GM18868 (cell line): ENCODE results near the gene SLC13A2.

Experiments used
- ATAC-seq: cut with Tn5 transposase; IDR thresholded peaks from one replicate; pipeline ENCODE4 v1.9.1; 2021; ENCODE audit warnings: mild to moderate bottlenecking, moderate library complexity; ENCODE audit not compliant: unreplicated experiment

The SLC13A2 gene

DNA sequence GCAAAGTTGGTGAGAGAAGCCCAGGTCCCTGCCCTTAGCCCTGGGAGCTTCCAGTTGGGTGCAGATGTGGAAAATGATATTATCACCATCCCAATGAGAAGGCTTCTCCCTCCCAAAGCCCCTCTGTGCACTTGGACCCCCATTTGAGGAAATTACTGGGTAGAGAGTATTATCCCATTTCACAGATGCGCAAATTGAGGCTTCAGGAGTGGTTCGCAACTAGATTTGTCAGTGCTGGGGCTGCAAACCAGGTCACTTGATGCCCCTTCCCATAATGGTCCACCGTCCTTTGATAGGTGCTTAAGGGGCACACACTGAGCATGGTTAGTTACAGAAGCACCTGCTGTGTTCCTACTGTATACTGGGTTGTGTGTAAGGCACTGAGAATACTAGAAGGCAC lies 18.4 kb downstream of the SLC13A2 start:
- no peak for ATAC-seq

DNA sequence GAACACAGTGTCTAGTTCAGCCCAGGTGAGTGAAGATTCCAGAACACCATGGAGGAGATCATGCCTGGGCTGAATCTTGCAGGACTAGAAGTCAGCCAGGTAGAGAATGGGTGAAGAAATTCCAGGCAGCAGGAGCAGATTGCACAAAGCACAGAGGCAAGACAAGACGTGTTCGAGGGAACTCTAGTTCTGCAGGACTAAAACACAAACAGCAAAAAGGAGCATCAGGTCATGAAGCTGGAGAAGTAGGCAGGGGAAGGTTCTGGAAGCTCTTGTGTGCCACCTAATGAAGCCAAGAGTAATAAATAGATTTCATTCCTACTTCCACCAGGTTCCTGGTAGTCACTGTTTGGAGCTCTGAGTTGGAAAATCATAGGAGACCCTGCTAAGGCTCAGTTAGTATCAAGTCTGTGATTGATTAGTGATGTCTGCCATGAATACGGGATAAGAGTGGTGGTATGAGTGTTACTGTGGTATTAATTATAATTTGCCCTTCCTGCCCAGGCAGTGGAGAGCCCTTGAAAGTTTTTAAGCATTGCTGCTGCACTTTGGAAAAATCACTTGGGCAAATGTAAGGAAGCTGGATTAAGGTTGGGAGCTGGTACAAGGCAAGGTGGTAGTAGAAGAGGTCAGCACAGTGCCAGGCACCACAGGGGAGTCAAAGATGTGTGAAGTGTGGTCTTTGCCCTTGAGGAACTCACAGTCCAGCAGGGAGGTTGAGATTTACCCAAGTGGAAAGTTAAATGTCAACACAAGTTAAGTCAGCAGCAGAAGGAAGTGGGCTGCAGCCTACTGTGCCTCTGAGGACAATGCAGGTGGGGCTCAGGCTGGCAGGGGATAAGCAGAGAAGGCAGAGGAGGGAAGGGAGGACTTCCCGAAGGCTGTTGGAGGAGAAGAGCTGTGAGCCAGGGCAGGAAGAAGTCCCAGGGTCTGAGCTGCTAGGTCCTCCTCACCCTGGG lies 19.2 kb downstream of the SLC13A2 start:
- ATAC-seq = no peak

DNA sequence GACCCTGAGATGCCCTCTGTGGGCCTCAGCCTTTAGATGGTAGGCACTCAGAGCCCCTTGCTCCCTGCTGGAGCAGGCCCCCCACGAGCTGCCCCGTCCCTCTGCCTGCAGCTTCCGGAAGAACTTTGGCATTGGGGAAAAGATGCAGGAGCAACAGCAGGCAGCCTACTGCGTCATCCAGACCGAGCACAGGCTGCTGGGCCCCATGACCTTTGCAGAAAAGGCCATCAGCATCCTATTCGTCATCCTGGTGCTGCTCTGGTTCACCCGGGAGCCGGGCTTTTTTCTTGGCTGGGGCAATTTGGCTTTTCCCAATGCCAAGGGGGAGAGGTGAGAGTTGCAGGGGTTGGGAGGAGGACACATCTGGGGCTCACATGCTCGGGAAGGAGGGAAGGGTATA lies 20.0 kb downstream of the SLC13A2 start:
- ATAC-seq = no peak

DNA sequence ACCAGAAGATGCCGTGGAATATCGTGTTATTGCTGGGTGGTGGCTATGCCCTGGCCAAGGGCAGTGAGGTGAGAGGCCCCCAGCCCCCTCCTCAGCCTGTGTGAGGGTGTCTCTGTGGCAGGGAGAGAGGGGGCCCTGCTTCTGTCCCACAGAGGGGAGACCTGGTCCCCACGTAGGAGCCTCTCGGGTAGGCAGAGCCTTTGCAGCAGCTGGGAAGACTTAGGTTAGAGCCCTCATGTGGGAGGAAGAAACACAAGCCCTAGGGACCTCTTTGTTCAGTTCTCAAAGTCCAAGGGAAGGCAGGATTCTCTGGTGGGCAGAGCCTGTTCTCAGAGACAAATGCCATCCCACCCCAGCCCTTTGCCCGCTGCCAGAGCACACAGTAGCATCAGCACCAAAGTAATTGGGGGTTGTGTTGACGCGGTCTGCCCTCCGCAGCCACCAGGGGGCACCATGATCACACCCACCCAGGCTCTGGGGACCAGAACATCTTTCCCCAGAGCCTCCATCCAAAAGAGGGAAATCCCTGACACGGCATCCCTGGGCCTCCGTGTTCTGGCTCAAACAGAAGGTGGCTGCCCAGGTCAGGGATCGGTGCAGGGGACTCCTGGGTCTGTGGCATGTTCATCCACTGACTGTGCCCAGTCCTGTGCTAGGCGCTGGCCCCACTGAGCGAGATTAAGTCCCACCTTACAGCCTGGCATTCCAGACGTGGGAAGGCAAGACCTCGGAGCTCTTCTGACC lies 21.2 kb downstream of the SLC13A2 start:
- ATAC-seq = peak; percentile 63

DNA sequence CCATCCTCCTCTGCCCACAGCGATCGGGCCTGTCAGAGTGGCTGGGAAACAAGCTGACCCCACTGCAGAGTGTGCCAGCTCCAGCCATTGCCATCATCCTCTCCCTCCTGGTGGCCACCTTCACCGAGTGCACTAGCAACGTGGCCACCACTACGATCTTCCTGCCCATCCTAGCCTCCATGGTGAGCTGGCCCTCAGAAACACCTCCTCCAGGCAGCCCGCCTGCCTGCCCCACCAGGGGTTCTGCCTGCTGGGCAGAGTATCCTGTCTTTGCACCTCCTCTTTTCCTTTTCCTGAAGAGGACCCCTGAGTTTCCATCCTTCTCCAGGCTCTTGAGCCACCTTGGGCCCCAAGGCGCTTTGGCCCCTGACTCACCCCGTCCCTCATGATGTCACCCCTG lies 22.2 kb downstream of the SLC13A2 start:
- no peak for ATAC-seq

DNA sequence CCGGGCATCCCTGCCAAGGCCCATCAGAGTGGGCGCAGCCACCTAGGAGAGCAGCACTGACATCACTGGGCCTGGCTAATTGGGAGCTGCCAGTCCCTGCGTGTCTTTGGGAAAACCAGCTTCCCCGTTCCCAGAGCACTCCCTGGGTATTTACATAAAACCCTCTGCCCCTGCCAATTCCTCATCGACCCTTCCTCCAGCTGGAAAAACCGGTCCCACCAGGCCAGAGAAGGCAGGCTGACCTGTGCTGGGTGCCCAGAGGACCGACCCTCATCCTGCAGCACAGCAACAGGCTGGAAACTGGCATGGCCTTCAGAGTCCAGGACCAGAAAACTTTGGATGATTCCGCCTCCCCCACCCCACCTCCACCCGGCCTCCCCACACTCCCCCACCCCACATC lies 24.5 kb downstream of the SLC13A2 start:
- ATAC-seq = no peak

DNA sequence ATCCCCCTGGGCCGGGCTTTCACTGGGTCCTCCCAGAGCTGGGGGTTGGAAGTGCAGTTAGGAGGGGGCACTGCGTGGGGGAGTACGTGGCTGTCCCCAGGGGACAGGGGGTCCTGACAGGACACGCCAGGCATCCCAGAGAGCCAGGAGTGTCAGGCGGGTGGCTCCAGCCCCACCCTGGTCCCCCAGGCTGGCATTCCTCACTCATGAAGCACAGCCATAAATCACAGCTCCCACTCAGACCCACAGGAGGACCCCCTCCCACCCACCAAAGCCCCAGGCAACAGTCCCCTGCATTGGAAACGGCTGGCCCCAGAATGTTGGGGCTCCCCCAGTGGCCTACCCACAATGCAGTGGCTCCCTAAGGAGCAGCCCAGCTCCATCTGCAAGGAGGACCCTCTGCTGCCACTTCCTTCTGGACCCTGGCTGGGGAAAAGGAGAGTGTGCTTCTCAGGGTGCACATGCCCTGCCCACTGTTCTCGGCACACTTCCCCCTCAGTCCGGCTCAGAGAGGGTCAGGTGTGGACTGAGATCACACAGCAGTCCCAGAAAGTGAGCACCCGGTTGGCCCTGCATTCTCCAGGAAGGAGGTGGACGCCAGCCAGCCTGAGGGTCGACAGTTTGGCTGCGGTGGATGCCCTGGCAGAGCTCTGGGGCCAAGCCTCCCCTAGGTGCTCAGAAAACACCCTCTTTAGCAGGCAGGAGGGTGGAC lies 25.4 kb downstream of the SLC13A2 start:
- ATAC-seq = no peak

DNA sequence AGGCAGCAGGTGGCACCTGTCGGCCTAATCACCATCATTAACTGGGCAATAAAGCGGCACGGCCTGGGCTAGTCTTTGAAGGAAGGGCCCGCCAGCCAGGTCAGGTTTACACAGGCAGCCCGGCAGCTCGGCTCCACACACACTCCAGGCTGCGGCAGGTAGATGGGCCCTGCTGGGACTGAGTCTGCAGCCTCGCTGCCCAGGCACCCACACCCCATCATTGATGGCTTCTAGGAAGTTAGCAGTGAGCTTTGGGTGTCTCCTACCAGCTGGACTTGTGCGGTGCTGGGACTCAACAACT lies 25.9 kb downstream of the SLC13A2 start:
- no peak for ATAC-seq

DNA sequence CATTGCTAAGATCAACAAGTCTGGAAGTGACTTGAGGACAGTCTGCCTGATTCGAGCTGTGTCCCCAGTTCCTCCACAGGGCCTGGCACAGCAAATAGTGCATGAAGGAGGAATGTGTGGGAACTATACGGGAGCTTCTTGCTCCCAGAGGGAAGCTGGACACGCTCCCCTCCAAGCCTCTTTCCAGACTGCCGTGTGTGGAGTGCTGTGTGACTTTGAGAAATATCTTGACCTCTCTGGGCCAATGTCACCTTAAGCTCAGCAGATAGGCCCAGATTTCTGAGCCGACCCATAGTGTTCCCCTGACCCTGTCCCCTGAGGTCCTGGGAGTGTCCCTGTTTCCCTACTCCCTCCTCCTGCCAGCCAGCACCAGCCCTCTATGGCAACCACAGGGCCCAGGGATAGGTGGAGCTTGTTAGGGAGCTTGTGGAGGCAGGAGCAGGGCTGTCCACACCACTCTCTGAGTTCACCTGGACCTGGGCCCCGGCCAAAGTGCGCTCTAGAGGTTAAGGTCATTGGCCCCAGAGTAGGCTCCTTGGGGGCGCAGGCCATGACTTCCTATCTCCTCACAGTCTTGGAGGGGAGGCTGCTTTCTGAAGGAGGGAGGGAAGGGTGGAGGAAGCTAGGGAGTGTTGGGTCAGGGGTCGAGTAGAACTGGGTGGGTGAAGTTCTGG lies 26.4 kb downstream of the SLC13A2 start:
- ATAC-seq = no peak

DNA sequence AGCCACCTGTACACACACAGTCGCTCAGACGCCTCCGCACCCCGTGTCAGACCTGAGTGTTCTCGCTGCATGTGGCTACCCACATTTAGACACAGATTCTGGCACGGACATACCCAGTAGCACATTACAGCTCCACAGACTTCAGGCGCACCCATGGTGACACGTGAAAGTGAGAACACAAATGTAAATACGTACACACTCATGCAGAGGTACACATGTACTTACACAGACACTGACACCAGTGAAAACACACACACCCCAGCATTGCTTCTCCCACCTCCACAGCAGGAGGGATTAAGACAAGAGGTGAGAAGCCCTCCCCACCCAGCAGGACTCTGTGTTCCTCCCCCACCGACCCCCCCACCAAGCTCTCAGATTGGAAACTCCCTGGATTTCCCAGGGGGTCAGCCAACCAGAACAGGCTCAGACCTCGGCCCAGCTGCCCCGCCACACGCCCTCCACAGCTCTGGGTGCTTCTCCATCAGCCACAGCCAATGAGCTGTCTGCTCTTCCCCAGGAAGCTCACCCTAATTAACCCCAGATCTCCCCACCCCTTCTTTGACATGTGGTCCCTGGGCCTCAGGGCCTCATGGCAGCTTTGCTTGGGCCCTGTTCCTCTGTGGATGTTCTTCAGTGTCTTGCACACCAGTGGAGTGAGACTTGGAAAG lies 27.4 kb downstream of the SLC13A2 start:
- ATAC-seq = peak; percentile 69

DNA sequence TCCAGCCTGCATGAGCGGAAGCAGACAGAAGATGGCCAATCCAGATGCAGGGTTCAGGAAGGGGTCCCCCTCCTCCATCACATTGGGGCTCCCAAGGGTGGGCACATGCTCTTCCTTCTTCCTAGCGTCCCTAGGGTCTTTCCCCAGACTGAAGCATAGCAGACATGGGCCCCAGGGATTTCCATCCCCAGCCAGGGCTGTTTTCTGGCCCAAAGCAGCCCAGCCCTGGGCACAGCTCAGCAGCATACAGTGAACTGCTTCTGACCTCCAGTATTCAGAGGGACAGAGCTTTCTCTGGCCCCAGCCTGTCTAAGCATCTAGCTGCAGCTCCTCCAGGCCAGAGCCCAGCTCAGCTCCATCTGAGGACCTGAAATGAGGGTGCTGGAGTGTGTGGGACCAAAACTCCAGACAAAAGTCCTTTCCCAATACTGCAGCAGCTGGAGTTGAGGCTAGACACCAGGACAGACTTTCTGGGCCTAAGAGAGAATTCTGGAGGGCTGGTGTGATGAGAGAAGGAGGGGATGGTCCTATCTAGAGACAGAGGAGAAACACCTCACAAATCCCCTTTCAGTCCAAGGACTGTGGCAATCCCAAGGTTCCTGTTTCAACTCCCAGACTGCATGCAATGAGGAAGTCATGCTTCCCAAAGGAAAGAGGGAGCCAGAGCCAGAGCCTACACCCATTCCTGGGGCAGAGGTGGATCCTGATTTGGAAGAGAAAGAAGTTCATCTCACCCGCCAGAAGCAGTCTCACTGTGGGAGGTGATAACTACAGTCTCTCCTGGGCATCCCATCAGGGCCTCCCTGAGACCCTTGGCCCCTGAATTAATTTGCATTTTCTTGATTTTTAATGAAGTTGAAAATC lies 28.2 kb downstream of the SLC13A2 start:
- ATAC-seq = no peak

DNA sequence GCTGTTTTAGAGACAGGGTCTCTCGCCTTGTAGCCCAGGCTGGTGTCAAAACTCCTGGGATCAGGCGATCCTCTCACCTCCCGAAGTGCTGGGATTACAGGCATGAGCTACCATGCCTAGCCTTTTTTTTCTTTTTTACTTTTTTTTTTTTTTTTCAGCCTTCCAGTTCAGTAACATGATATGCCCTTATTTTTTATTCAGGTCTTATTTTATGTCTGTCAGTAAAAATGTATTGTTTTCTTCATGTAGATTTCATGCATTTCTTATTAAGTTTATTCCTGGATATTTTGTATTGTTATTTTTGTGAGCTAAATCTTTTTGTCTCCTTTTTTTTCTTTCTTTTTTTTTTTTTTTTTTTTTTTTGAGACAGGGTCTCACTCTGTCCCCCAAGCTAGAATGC lies 30.0 kb downstream of the SLC13A2 start:
- ATAC-seq = no peak

DNA sequence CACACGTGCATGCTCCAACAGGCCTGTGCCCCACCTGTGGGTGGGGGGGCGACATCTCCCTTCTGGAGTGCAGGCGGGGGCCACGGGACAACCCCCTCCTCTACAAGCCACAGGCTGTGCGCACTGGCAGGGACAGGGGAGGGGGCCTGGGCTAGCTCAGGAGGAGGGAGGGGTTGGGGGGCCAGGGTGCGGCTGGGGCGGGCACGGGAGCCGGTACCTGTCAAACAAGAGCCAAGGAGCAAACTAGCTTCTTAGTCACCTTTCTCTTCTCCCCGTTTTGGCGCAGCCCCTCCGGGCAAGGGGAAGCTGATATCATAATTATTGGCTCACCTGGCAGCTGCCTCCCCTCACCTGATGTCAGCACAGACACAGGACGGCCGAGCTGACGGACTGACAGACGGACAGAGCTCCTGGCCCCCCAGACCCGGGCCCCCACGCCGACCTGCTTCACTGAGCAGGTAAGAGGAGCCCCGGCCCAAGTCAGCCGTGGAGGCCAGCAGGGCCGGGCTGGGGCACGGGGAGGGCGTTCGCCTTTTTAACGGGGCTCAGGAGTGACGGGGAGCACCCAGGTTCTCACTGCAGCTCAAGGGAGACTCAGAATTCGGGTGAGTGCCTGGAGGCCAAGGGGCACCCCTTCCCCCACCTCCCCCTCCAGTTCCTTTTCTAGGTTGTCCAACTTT lies 32.7 kb downstream of the SLC13A2 start, which contains the start of gene FOXN1:
FOXN1 (plus strand) TSS at position 363 of the 680 bp plus-strand sequence. CDS start 17,622 bp downstream, outside the sequence.
- no peak for ATAC-seq

DNA sequence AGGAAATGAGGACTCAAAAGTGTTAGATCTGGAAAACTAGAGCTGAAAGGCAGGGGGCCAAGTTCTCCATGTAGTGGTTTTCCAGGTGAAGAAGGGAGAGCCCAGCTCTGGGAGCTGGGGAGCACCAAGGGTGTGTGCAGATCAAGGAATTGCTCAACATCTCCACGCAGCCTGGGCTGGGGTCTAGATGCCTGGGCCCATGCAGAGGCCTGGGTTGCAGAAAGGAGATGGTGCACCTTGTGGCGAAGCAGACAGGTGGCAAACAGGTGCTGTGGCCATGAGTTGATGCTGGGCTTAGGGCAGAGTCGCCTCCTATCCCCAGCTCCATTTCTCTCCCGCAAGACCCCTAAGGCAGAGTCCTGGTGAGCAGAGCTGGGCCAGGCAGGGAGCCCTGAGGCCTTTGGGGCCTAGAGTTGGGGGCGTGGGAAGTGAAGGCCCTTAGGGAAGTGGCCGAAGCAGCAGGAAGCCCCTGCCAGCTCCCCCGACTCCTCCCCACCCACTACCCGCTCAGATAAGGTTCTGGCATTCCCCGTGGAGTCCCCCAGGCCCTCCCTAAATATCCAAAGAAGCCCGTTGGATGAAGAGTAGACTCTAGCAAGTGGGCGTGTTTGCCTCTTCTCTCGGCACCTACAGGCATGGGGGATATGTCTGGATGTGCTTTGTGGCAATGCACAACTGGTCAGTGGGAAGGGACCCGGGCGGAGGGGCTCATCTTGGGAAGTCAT lies 33.5 kb downstream of the SLC13A2 start:
- no peak for ATAC-seq

DNA sequence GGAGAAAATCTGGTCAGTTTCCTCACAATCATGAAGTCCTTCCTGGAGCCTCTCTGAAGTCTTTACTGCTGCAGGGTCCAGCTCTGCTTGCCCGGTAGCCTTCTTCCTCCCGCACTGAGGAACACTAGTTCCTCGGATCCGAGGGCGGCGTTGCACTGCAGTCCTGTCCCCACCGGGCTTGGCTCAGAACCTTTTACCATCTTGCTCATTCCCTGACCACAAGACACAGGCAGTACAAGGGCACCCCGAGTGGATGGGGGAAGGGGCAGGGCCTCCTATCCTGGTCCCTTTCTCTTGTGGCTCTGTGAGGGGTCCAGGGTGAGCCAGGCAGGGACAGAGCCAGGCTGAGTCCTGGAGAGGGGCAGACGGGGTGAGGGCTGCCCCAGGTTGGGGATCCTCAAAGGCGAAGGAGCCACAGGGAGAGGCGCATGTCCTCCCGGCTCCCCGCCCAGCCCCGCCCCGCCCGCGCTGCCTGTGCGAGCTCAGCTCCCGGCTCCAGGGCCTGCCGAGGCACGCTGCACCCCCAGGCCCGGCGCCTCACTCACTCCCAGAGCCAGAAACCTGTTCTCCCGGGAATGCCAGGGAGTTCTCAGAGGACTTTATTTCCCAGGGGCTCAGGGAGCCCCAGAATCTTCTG lies 34.2 kb downstream of the SLC13A2 start:
- no peak for ATAC-seq

DNA sequence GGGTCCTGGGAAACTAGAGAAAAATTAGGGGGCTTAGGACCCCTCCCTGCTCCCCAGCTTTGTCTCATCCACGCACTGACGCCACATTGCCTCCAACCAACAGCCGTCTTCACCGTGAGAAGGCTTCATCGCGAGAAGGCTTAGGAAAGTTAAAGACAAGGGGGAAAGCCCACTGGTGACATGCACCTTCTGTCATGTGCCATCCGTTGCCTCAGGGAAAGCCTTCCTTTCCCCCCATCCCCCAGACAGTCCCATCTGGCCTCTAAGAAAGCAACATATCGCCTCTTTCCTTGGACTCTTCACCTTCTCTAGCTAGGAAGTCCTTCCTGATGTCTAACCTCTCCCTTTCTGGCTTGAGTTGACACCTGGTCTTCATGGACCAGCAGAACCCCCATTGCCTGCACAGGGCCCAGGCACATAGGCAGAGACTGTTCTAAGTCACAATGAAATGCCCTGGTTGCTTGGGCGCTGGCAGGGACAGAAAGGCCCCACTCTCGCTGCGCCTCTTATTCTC lies 34.8 kb downstream of the SLC13A2 start:
- no peak for ATAC-seq

DNA sequence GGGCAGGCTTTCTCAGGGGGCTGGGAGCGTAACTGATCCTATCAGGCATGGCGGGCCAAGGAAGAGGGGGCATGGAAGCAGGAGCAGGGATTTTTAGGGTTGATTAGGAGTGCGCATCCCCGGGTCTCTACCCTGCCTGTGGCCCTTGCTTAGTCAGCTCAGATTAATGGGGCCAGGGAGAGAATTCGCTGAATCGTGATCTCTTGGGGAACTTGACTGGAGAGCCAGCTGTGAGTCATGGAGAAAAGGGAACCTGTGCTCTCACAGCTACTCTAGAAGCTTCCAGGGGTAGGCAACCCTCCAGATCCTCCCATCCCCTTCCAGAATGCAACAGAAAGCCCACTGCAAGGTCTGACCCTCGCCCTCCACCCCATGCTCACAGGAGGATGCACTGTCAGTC lies 36.3 kb downstream of the SLC13A2 start:
- no peak for ATAC-seq
